Sigmoid colon (tissue), 4 donors: ENCODE data around the gene FAM83B.

Source experiments
- EP300 ChIP-seq, 4 donors: sonication (generic); formaldehyde crosslinking; IDR thresholded peaks; one replicate each; pipeline ENCODE4 v1.6.1; 2017; ENCODE audit warnings: antibody characterized with exemption in 4 of 4
- POLR2A ChIP-seq, 2 donors: fragments of 450-650 bp; IDR thresholded peaks; one replicate each; pipeline ENCODE4 v1.6.1; 2016; ENCODE audit warnings: antibody characterized with exemption in 2 of 2, mild to moderate bottlenecking in 2 of 2, moderate library complexity in 2 of 2
- TF ChIP-seq, protein P1 (sequence below), 4 experiments: fragments of 450-650 bp in 3 of 4; fragments of 200-600 bp in 1 of 4; IDR thresholded peaks; one replicate each; pipeline ENCODE4 v1.5.1; 2016 to 2019; ENCODE audit warnings: antibody characterized with exemption in 4 of 4, mild to moderate bottlenecking in 3 of 4, moderate library complexity in 2 of 4

DNA sequence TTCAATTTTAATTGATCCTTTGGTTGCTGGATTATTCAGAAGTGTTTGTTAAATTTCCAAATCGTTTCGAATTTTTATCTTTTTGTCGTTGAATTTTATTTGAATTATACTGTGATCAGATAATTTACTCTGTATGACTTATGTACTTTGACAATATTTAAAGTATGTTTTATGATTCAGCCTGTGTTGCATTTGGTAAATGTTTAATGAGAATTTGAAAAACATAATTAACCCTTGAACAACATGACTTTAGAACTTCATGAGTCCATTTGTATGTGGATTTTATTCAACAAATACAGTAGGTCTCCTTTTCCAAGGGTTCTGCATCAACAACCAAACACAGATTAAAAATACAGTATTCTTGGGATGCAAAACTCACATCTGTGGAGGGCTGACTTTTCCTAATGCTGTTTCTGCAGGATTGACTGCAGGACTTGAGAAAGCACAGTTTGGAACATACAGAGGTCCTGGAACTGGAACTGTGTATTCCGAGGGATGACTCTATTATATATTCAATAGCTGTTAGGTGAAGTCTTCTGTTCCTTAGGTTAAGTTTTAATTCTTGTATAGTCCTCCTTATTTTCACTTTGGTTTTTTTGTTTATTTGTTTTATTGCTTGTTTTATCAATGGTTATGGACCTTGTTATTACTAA is 40.5 kb downstream of the FAM83B start:
- TF ChIP-seq EP300 (IDR thresholded peaks at IDR 0.05): no peak
- TF ChIP-seq, protein P1, sequence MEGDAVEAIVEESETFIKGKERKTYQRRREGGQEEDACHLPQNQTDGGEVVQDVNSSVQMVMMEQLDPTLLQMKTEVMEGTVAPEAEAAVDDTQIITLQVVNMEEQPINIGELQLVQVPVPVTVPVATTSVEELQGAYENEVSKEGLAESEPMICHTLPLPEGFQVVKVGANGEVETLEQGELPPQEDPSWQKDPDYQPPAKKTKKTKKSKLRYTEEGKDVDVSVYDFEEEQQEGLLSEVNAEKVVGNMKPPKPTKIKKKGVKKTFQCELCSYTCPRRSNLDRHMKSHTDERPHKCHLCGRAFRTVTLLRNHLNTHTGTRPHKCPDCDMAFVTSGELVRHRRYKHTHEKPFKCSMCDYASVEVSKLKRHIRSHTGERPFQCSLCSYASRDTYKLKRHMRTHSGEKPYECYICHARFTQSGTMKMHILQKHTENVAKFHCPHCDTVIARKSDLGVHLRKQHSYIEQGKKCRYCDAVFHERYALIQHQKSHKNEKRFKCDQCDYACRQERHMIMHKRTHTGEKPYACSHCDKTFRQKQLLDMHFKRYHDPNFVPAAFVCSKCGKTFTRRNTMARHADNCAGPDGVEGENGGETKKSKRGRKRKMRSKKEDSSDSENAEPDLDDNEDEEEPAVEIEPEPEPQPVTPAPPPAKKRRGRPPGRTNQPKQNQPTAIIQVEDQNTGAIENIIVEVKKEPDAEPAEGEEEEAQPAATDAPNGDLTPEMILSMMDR (IDR thresholded peaks at IDR 0.05): no peak
- no peak for TF ChIP-seq POLR2A (IDR thresholded peaks at IDR 0.05)
